Stimulated activated naive CD4-positive, alpha-beta T cell (primary cell): ENCODE results near the gene TRMT61A.

ENCODE experiments used
- DNase-seq, 6 experiments: peaks; one replicate each; lab custom pipeline; 2025; lab: John Stamatoyannopoulos, UW

The TRMT61A gene

GRCh38 chr14:103547455-103547940, 18.5 kb downstream of the TRMT61A start:
- no peak for DNase-seq

GRCh38 chr14:103547941-103548462, 19.0 kb downstream of the TRMT61A start:
- no peak for DNase-seq

GRCh38 chr14:103548463-103549351, 19.7 kb downstream of the TRMT61A start:
- no peak for DNase-seq

- no peak for DNase-seq
Measured at GRCh38 chr14:103549361-103550311, 20.6 kb downstream of the TRMT61A start.

GRCh38 chr14:103550451-103551337, 21.7 kb downstream of the TRMT61A start:
- DNase-seq, result no peak

- no peak for DNase-seq
Measured at GRCh38 chr14:103551338-103551762, 22.4 kb downstream of the TRMT61A start.

DNA sequence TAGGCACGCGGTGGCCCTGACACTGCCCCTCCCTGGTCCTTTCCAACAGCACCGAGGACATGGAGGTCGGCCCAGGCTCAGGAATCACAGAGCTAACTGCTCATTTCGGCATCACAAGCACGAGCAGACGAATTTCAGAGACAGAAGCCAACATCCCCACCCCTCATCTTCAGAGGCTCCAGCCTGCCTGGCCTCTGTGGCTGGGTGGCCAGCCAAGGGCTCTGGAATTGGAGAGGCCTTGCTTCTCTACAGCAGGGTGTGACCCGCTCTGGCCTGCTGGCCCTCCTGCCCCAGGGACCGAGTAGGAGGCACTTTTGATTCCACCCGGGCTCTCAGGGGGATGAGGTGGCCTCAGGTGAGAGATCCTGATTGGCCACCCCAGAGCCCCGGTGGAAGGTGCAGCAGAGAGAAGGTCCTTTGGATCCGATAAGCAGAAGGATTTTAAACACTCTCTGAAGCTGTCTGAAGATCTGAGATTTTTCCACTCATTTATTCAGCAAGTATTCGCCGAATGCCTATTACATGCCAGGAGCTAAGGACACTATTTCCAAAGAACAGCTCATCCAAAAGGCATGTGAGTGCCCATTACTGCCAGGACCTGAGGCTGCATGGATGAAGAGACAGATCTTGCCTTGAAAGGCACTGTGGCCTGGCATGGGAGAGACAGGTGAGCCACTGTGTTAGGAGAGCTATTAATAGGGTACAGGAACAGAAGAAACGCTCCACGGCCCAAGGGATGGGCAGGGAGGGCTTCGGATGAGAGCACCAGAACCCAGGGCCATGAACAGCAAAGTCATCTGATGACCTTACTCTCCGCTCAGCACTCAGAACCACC, 23.2 kb downstream of the TRMT61A start:
- DNase-seq, result no peak

- DNase-seq, result no peak
Measured at GRCh38 chr14:103552846-103553210, 23.8 kb downstream of the TRMT61A start.

DNA sequence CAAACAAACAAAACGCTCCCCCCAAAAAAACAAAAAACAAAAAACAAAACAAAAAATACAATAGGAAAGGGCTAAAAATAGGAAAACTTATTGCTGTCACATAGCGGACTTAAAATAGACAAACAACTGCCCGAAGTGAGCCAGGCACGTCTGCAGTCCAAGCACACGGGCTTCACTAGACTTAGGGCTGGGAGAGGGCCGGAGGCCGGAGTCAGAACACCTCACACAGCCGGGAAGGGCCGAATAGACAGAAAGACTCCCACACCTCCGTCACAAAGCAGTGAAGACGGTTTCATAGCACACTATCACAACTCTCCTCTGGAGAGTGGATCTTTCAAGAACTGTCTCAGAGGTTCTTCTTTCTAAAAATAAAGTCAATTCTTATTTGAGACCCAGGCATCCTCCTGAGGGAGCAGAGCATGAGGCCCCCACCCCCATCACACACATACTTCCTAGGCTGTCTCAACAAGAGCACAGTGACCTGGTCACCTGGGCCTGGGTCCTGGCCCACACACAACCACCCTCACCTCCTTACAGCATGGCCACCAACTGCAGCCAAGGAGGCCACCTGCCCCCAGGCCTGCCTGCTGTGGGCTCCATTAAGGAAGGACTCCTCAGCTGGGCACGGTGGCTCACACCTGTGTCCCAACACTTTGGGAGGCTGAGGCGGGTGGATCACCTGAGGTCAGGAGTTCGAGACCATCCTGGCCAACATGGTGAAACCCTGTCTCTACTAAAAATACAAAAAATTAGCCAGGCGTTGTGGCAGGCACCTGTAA, 26.8 kb downstream of the TRMT61A start:
- DNase-seq, result no peak

DNA sequence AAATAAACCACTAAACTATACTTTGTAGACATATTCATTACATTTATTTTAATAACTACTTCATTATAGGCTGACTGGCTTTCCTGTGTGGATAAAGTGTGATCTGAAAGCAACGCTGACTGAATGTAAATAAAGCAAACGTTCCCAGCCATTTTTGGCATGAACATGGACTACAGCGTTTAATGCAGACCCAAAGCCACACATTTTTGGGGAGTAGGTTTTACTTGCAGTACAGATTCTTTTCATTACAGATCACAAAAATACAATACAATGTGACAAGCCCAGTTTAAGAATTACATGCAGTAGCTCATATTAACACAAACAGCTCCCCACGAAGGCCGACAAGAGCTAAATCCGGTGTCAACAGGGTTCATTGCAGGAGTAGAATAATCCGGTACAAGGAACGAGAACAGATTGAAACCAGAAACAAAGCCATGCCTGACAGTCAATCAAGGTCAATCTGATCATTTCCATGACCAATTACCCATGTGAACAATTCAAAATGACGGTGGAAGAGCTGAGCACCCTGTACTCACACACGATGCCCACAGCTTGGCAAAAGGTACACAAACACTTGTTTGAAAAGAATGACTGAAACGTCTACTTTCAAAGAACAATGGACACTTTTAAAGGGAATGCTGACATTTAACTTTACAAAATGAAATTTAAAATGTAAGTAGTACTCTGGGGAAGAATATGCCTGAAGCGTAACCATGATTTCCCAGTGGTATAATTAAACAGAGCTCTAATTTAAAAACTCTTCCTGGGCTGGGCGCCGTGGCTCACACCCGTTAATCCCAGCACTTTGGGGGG, 28.2 kb downstream of the TRMT61A start:
- DNase-seq, result no peak

DNA sequence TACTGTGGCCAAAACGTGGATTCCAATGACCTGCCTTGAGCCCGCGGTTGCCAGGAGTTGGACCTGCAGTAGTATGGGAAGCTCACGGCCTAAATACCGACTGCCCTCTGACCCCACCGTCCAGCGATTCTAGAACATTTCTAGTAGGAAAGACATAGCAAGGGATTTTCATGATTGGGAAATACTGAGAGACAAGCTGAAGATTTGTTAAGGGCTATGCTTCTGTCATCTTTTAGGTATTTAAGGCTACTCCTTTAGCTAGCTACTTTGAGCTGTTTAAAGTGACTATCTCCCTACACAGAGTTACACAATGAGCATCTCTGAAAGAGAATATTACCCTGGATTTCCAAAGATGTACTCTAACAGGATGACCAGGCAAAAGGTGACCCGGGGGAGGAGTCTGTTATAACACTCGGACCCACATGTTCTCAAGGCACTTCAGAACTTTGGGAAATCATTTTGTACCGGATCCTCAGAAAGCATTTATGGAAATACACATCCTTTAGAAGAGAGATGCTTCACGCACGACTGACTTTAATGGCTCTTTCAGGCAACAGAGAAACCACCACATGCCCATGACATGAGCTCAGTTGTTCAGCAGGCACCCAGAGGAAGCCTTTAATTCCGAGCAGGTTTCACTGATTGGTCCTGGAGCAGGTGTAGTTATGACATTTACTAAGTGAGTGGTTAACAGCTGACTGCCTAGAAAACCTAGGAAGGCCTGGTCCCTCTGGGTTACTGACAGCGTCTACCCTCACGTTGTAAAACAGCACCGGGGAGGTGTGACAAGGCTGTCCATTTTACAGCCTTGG, 29.3 kb downstream of the TRMT61A start:
- DNase-seq, result no peak

DNA sequence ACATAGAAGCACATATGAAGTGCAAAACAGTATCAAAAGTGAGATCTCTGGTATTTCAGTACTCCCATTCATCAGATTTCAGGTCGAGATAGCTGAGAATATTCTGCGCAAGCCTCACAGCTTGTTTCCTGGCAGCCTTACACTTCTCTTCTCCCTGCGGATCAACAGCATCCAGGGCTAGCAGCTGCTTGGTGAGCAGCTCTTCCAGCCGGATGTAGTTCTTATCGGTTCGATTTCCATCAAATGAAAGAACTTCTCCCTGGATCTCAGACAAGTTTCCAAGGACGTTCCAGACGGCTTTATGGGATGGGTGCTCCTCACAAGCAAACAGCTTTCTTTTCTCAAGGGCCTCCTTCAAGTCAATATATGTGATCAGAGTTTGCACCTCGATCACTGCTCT, 30.8 kb downstream of the TRMT61A start:
- no peak for DNase-seq

DNA sequence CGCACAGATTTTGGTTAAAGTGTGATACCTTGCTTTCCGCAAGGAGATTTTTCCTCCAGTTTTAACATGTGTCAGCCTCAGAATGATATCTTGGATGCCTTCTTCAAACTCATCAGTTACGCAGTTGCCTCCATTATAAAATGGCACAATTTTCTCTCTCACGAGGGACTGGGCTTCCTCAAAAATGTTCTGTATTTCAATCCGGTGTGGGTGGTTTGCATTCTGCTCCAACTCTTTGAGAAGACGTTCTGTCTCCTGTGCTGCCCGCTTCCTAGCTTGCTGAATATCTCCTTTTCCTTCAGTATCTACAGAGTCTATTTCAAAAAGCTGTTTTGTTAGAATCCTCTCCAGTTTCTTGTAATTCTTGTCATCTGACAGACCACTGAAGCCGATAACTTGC, 31.7 kb downstream of the TRMT61A start:
- DNase-seq, result no peak

GRCh38 chr14:103561381-103562178, 32.6 kb downstream of the TRMT61A start:
- peak in 4 of 6 experiments; percentile 21 to 53 (median 36) for DNase-seq

DNA sequence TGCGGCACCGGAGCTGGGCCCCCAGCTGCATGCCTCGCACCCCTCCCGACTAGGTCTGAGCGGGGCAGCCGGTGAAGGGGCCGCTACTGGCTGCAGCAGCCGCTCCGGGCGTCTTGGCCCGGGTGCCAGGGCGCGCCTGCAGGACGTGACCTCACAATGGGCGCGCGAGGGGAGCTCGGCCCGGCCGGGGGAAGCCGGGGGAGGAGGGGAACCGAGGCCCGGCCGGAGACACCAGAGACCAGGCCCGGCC, 33.1 kb downstream of the TRMT61A start:
- no peak for DNase-seq

DNA sequence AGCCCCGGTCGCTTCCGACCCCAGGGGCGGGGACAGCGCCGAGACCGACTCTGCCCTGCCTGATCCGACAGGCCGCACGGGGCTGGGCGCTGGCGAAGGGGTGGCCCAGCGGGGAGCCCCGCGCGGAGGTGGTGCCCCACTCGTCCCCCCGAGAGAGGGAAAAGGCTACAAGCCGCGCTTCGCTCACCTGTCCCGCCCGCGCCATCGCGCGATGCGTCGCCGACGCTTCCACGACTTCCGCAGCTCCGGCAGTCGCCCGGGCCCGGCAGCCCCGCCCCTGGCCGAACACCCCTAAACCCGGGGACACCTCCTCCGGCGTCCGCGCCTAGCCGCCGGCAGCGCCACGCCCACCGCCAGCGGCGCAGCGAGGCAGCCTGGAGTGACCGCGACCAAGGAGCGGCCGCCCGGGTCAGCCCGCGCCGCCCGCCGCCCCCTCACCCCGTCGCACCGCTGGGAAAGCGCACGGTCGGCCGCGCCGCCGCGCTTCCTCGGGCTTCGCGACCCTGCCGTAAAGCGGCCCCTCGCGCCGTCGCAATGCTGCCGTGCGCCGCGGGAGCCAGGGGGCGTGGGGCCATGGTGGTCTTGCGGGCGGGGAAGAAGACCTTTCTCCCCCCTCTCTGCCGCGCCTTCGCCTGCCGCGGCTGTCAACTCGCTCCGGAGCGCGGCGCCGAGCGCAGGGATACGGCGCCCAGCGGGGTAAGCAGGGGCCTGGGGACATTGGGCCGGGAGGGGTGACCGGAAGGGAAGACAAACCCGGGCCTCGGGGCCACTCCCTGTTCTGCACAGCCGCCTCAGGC, 33.6 kb downstream of the TRMT61A start, which contains the start of the genes BAG5 and COA8:
TSS of gene BAG5 (minus strand) at position 229 of the 797 bp plus-strand sequence. CDS start 1,493 bp downstream, outside the sequence.
TSS of gene COA8 (plus strand) at position 532 of the 797 bp plus-strand sequence. CDS start at position 574, 42 bp downstream.
- peak; percentile 68 to 97 (median 87) for DNase-seq
